IMR-90 (cell line): ENCODE results near the gene ADGRV1. TPM values are rescaled to one million over a fixed set of nuclear protein-coding genes. Genes with fewer than 3 reads are reported as not detected.

Experiments used
- ATAC-seq: fragments of 200-7000 bp; cut with Tn5 transposase; 2 replicates; pipeline ENCODE4 v1.9.1; 2020; ENCODE audit warnings: low read depth, mild to moderate bottlenecking, moderate library complexity
- BruUV-seq: library from RNA; stranded (reverse); fragments of 400-500 nt; replicated peaks from 2 replicates; lab custom pipeline; 2021; lab: Mats Ljungman, UMichigan
- CTCF ChIA-PET: fragments of 300-600 bp; formaldehyde crosslinking; extraction: SDS; loops from one replicate; lab custom pipeline; 2021; ENCODE audit warnings: antibody characterized with exemption; lab: Yijun Ruan, JAX
- POLR2A ChIA-PET: fragments of 300-600 bp; sonication (Branson Sonifier 250); formaldehyde crosslinking; loops from one replicate; lab custom pipeline; 2022; ENCODE audit warnings: antibody characterized with exemption; ENCODE audit not compliant: unreplicated experiment; lab: Charles Lee
- DNase-seq: peaks from one replicate; pipeline ENCODE4 v3.0.0; 2013
- H2AFZ ChIP-seq: replicated peaks from 2 replicates; pipeline ENCODE3; 2013; ENCODE audit warnings: low read length, mild to moderate bottlenecking; ENCODE audit not compliant: poor library complexity
- H2AK5ac ChIP-seq: 2 replicates; pipeline ENCODE4 v1.6.1; 2013; ENCODE audit warnings: low read depth, low read length, inconsistent platforms
- H2AK9ac ChIP-seq: replicated peaks from 2 replicates; pipeline ENCODE3; 2013; ENCODE audit warnings: mild to moderate bottlenecking, low read depth, low read length, moderate library complexity; ENCODE audit not compliant: poor library complexity
- H2BK120ac ChIP-seq: 2 replicates; pipeline ENCODE4 v1.6.1; 2013; ENCODE audit warnings: low read depth, low read length, inconsistent platforms
- H2BK15ac ChIP-seq: 3 replicates; pipeline ENCODE4 v1.6.1; 2013; ENCODE audit warnings: low read depth, low read length, inconsistent platforms
- H2BK20ac ChIP-seq: 2 replicates; pipeline ENCODE4 v1.6.1; 2013; ENCODE audit warnings: low read depth, mild to moderate bottlenecking, inconsistent platforms, low read length, moderate library complexity
- H2BK5ac ChIP-seq: 2 replicates; pipeline ENCODE4 v1.6.1; 2013; ENCODE audit warnings: mild to moderate bottlenecking, low read depth, low read length, inconsistent platforms; ENCODE audit not compliant: poor library complexity, severe bottlenecking
- H3K14ac ChIP-seq: replicated peaks from 2 replicates; pipeline ENCODE4 v1.6.1; 2013; ENCODE audit warnings: low read depth, low read length, inconsistent platforms
- H3K18ac ChIP-seq: 2 replicates; pipeline ENCODE4 v1.6.1; 2013; ENCODE audit warnings: low read depth, low read length, control low read depth
- H3K23ac ChIP-seq: 2 replicates; pipeline ENCODE4 v1.6.1; 2013; ENCODE audit warnings: low read depth, low read length, inconsistent platforms
- H3K27ac ChIP-seq: 2 replicates; pipeline ENCODE4 v1.5.1; 2013; ENCODE audit warnings: mild to moderate bottlenecking, control low read depth, low read length; ENCODE audit not compliant: insufficient read depth
- H3K27me3 ChIP-seq: 2 replicates; pipeline ENCODE4 v1.6.1; 2013; ENCODE audit warnings: low read length; ENCODE audit not compliant: control insufficient read depth, insufficient read depth
- H3K36me3 ChIP-seq: 2 replicates; pipeline ENCODE4 v1.6.1; 2013; ENCODE audit warnings: low read length, mixed read lengths; ENCODE audit not compliant: control insufficient read depth, insufficient read depth
- H3K4ac ChIP-seq: 2 replicates; pipeline ENCODE4 v1.6.1; 2013; ENCODE audit warnings: low read depth, low read length, inconsistent platforms
- H3K4me1 ChIP-seq: 2 replicates; pipeline ENCODE4 v1.6.1; 2013; ENCODE audit warnings: low read length, mixed read lengths; ENCODE audit not compliant: control insufficient read depth, insufficient read depth
- H3K4me2 ChIP-seq: 2 replicates; pipeline ENCODE4 v1.6.1; 2013; ENCODE audit warnings: low read depth, mild to moderate bottlenecking, control low read depth, low read length, moderate library complexity
- H3K4me3 ChIP-seq: 2 replicates; pipeline ENCODE4 v1.5.1; 2013; ENCODE audit warnings: low read depth, mild to moderate bottlenecking, control low read depth, low read length, moderate library complexity; ENCODE audit not compliant: insufficient read depth
- H3K56ac ChIP-seq: 2 replicates; pipeline ENCODE4 v1.6.1; 2013; ENCODE audit warnings: low read length, inconsistent platforms; ENCODE audit not compliant: insufficient read depth; ENCODE audit errors: extremely low read depth
- H3K79me1 ChIP-seq, 2 experiments: 2 replicates each; pipeline ENCODE4 v1.6.1; 2013; ENCODE audit warnings: low read length in 2 of 2, inconsistent platforms in 1 of 2, low read depth in 1 of 2
- H3K9ac ChIP-seq: 2 replicates; pipeline ENCODE4 v1.6.1; 2013; ENCODE audit warnings: low read depth, low read length, control low read depth
- H3K9me1 ChIP-seq: 2 replicates; pipeline ENCODE4 v1.6.1; 2013; ENCODE audit warnings: low read length, inconsistent platforms; ENCODE audit not compliant: insufficient read depth
- H3K9me3 ChIP-seq: 2 replicates; pipeline ENCODE4 v1.6.1; 2013; ENCODE audit warnings: low read length; ENCODE audit not compliant: control insufficient read depth, insufficient read depth
- H4K20me1 ChIP-seq: 2 replicates; pipeline ENCODE4 v1.6.1; 2013; ENCODE audit warnings: low read length, inconsistent platforms; ENCODE audit not compliant: insufficient read depth
- H4K5ac ChIP-seq: 2 replicates; pipeline ENCODE4 v1.6.1; 2013; ENCODE audit warnings: mild to moderate bottlenecking, low read depth, low read length, control low read depth
- H4K8ac ChIP-seq, 2 experiments: 2 replicates each; pipeline ENCODE4 v1.6.1; 2013; ENCODE audit warnings: low read depth in 2 of 2, low read length in 2 of 2, control low read depth in 1 of 2, inconsistent platforms in 1 of 2
- H4K91ac ChIP-seq: 2 replicates; pipeline ENCODE4 v1.6.1; 2013; ENCODE audit warnings: low read depth, low read length, inconsistent platforms; ENCODE audit not compliant: insufficient read depth
- BHLHE40 ChIP-seq: fragments of 150-350 bp; IDR thresholded peaks from 2 replicates; pipeline ENCODE4 v1.6.1; 2016; ENCODE audit warnings: mild to moderate bottlenecking, low read depth, low read length
- CEBPB ChIP-seq: IDR thresholded peaks from 2 replicates; pipeline ENCODE4 v1.6.1; 2012; ENCODE audit warnings: low read depth, low read length, improper control_type of control experiment
- CHD1 ChIP-seq: IDR thresholded peaks from 2 replicates; pipeline ENCODE4 v1.6.1; 2012; ENCODE audit warnings: low read depth, low read length, improper control_type of control experiment
- ELK1 ChIP-seq: fragments of 150-350 bp; IDR thresholded peaks from 2 replicates; pipeline ENCODE4 v1.6.1; 2016; ENCODE audit warnings: low read depth, mild to moderate bottlenecking, low read length, moderate library complexity, borderline replicate concordance
- MAFK ChIP-seq: IDR thresholded peaks from 2 replicates; pipeline ENCODE4 v1.6.1; 2012; ENCODE audit warnings: low read depth, low read length, improper control_type of control experiment
- MAZ ChIP-seq: IDR thresholded peaks from 2 replicates; pipeline ENCODE4 v1.6.1; 2012; ENCODE audit warnings: low read depth, mild to moderate bottlenecking, low read length, improper control_type of control experiment, moderate library complexity, borderline replicate concordance
- MXI1 ChIP-seq: IDR thresholded peaks from 2 replicates; pipeline ENCODE4 v1.6.1; 2012; ENCODE audit warnings: low read depth, mild to moderate bottlenecking, low read length, moderate library complexity, borderline replicate concordance
- NFE2L2 ChIP-seq: fragments of 150-350 bp; IDR thresholded peaks from 2 replicates; pipeline ENCODE4 v1.6.1; 2016; ENCODE audit warnings: low read depth, mild to moderate bottlenecking, low read length
- POLR2A ChIP-seq: IDR thresholded peaks from 2 replicates; pipeline ENCODE4 v1.6.1; 2012; ENCODE audit warnings: mild to moderate bottlenecking, low read depth, low read length
- RAD21 ChIP-seq: IDR thresholded peaks from 2 replicates; pipeline ENCODE4 v1.6.1; 2012; ENCODE audit warnings: low read length, improper control_type of control experiment
- RCOR1 ChIP-seq: IDR thresholded peaks from 2 replicates; pipeline ENCODE4 v1.6.1; 2012; ENCODE audit warnings: mild to moderate bottlenecking, low read length, improper control_type of control experiment; ENCODE audit not compliant: insufficient replicate concordance
- SMC3 ChIP-seq: fragments of 150-350 bp; IDR thresholded peaks from 2 replicates; pipeline ENCODE4 v1.6.1; 2016; ENCODE audit warnings: low read depth, mild to moderate bottlenecking, antibody characterized with exemption, low read length, moderate library complexity
- USF2 ChIP-seq: fragments of 150-350 bp; IDR thresholded peaks from 2 replicates; pipeline ENCODE4 v1.6.1; 2017; ENCODE audit warnings: mild to moderate bottlenecking, antibody characterized with exemption, low read length, low read depth
- WGBS, 2 experiments: methylation state at CpG; one replicate each; pipeline versions ENCODE4 v1.1.5 to v1.1.7; 2013; ENCODE audit warnings: missing lambda C conversion rate in 2 of 2; ENCODE audit not compliant: insufficient read length in 1 of 2; ENCODE audit errors: extremely low coverage in 2 of 2; 5-methylcytosine and 5-hydroxymethylcytosine counted together
- dilution Hi-C: fragments of 300-500 bp; cut with HindIII; formaldehyde crosslinking; loops from one replicate; pipeline ENCODE4 v1.14.3; 2018; ENCODE audit warnings: low sequenced_read_pairs; ENCODE audit not compliant: unreplicated experiment
- in situ Hi-C: fragments of 300-500 bp; cut with MboI; formaldehyde crosslinking; loops from 3 replicates; pipeline ENCODE4 v1.14.3; 2019; ENCODE audit warnings: low sequenced_read_pairs, inconsistent platforms, mixed read lengths
- intact Hi-C: fragments of 100-400 bp; cut with micrococcal nuclease; formaldehyde crosslinking; loops from 2 replicates; pipeline ENCODE4 v1.10.0; 2022
- polyA plus RNA-seq, 3 experiments: library from polyadenylated mRNA; depleted of rRNA; stranded (reverse); fragments of >200 nt; gene quantifications; 2 replicates each; pipeline ENCODE4 v1.2.3, GENCODE V29; 2012; ENCODE audit warnings: low replicate concordance in 1 of 3
- total RNA-seq: library from RNA; depleted of rRNA; stranded (reverse); fragments of >200 nt; gene quantifications from 2 replicates; pipeline ENCODE4 v1.2.3, GENCODE V29; 2012

ADGRV1 gene
- total and polyA plus RNA-seq, 2 of the 4 experiments (the other 2 are of a cell fraction): under 0.01 TPM; not detected in 1

GRCh38 chr5:90996089-90996488, 437.5 kb downstream of the ADGRV1 start:
- H3K9me3 ChIP-seq: peaks cover 7% of the 10 kb centered on the region
- H4K20me1 ChIP-seq: no peaks in the 10 kb centered on the region
- no peak overlapping the region for H2BK15ac ChIP-seq
- no peak overlapping the region for H2AK9ac ChIP-seq
- H4K5ac ChIP-seq: no peak overlapping the region
- TF ChIP-seq USF2 (no peak), POLR2A (no peak), CEBPB (no peak), RCOR1 (no peak), MAZ (no peak), BHLHE40 (no peak), NFE2L2 (no peak), MAFK (no peak), CHD1 (no peak), MXI1 (no peak), RAD21 (no peak), ELK1 (no peak), SMC3 (no peak)
- no peaks in the 10 kb centered on the region for H3K36me3 ChIP-seq
- in situ Hi-C loops (no loop called here), intact Hi-C loops (no loop called here), dilution Hi-C loops (no loop called here)
- H2AFZ ChIP-seq: no peak overlapping the region
- ATAC-seq (no peak), DNase-seq (no peak)
- H3K9ac ChIP-seq: no peak overlapping the region
- no peaks in the 10 kb centered on the region for H3K79me1 ChIP-seq
- no peaks in the 10 kb centered on the region for H3K9me1 ChIP-seq
- no peak overlapping the region for H4K91ac ChIP-seq
- no peak overlapping the region for H3K27ac ChIP-seq
- no peak overlapping the region for H3K14ac ChIP-seq
- H3K18ac ChIP-seq: no peak overlapping the region
- no TSS peak for BruUV-seq
- no peak overlapping the region for H3K56ac ChIP-seq
- H4K8ac ChIP-seq: no peak overlapping the region
- POLR2A ChIA-PET: no interaction called here
- no peak overlapping the region for H3K23ac ChIP-seq
- no peak overlapping the region for H3K4ac ChIP-seq
- no peak overlapping the region for H2BK20ac ChIP-seq
- H3K4me2 ChIP-seq: no peak overlapping the region
- H2BK5ac ChIP-seq: no peak overlapping the region
- 40% methylated on average over 1 of the region's 3 CpGs; no CpG with 5 or more reads in 1 of the 2 experiments for WGBS, 2 experiments
- H3K4me3 ChIP-seq: no peak overlapping the region
- H2BK120ac ChIP-seq: no peak overlapping the region
- H2AK5ac ChIP-seq: no peak overlapping the region
- no peaks in the 10 kb centered on the region for H3K4me1 ChIP-seq
- H3K27me3 ChIP-seq: no peaks in the 10 kb centered on the region
- CTCF ChIA-PET: no interaction called here
